Activated CD8-positive, alpha-beta memory T cell treated with anti-CD3 and anti-CD28 coated beads for 36 hours (primary cell): ENCODE measurements around the gene RHOD. TPM values are rescaled to one million over a fixed set of nuclear protein-coding genes. Genes with fewer than 3 reads are reported as not detected.

Experiments
- CTCF ChIA-PET: fragments of 350-600 bp; sonication (Branson Sonifier 250); formaldehyde crosslinking; loops from one replicate; lab custom pipeline; 2021; ENCODE audit warnings: antibody characterized with exemption; lab: Charles Lee
- POLR2A ChIA-PET: fragments of 350-600 bp; sonication (Branson Sonifier 250); formaldehyde crosslinking; loops from one replicate; lab custom pipeline; 2021; ENCODE audit warnings: antibody characterized with exemption; lab: Charles Lee
- total RNA-seq, 2 experiments: library from RNA; stranded (reverse); gene quantifications; one replicate each; pipeline ENCODE4 v1.2.3, GENCODE V29; 2021

The RHOD gene
- total RNA-seq, 2 experiments from 2014 or later: 1.5 to 1.8 TPM

GRCh38 chr11:67085617-67086016 is 29.0 kb downstream of the RHOD start:
- ChIA-PET CTCF (no interaction called here), POLR2A (no interaction called here)

GRCh38 chr11:67090717-67091116 is 34.1 kb downstream of the RHOD start:
- POLR2A ChIA-PET: no interaction called here
- CTCF ChIA-PET: no interaction called here

- POLR2A ChIA-PET: no interaction called here
- CTCF ChIA-PET: interaction anchor here (0.7 to 1.2 kb wide), 3 partner anchors 14 to 41 kb away, joined by 3 read pairs; no protein-coding TSS in a partner anchor
Observed at GRCh38 chr11:67095214-67095507, 38.5 kb downstream of the RHOD start.

GRCh38 chr11:67098799-67099429 is 42.3 kb downstream of the RHOD start:
- POLR2A ChIA-PET: no interaction called here
- CTCF ChIA-PET: no interaction called here

GRCh38 chr11:67099831-67100324 is 43.2 kb downstream of the RHOD start:
- CTCF ChIA-PET: no interaction called here

GRCh38 chr11:67102664-67103063 is 46.0 kb downstream of the RHOD start:
- ChIA-PET POLR2A (interaction anchor here (0.6 kb wide), 1 partner anchor 113 kb away, joined by 3 read pairs; no protein-coding TSS in a partner anchor), CTCF (interaction anchor here (0.7 to 0.9 kb wide), 2 partner anchors 22 to 49 kb away, joined by 3 to 4 read pairs; no protein-coding TSS in a partner anchor)

More at GRCh38 chr11:67099831-67100324, 43.2 kb downstream of the RHOD start:
- POLR2A ChIA-PET: no interaction called here

- ChIA-PET POLR2A (no interaction called here), CTCF (interaction anchor here (0.7 kb wide), 1 partner anchor 379 kb away, joined by 5 read pairs; no protein-coding TSS in a partner anchor)
Observed at GRCh38 chr11:67105964-67106363, 49.3 kb downstream of the RHOD start.

- ChIA-PET CTCF (no interaction called here), POLR2A (interaction anchor here (0.6 kb wide), 1 partner anchor 56 kb away, joined by 4 read pairs; no protein-coding TSS in a partner anchor)
Observed at GRCh38 chr11:67111261-67111660, 54.6 kb downstream of the RHOD start.

GRCh38 chr11:67113231-67113721 is 56.6 kb downstream of the RHOD start:
- CTCF ChIA-PET: interaction anchor here (0.7 kb wide), 1 partner anchor 32 kb away, joined by 3 read pairs; no protein-coding TSS in a partner anchor
- POLR2A ChIA-PET: no interaction called here

GRCh38 chr11:67114275-67114896 is 57.7 kb downstream of the RHOD start:
- POLR2A ChIA-PET: no interaction called here
- CTCF ChIA-PET: interaction anchor here (1.0 kb wide), 1 partner anchor 9 kb away, joined by 4 read pairs; no protein-coding TSS in a partner anchor

GRCh38 chr11:67116758-67117105 is 60.1 kb downstream of the RHOD start:
- CTCF ChIA-PET: interaction anchor here (0.9 kb wide), 1 partner anchor 37 kb away, joined by 3 read pairs; no protein-coding TSS in a partner anchor
- POLR2A ChIA-PET: interaction anchor here (0.6 kb wide), 1 partner anchor 13 kb away, joined by 3 read pairs; no protein-coding TSS in a partner anchor

- ChIA-PET CTCF (interaction anchor here (0.9 kb wide), 1 partner anchor 38 kb away, joined by 3 read pairs; no protein-coding TSS in a partner anchor), POLR2A (interaction anchor here (0.6 kb wide), 2 partner anchors 10 to 13 kb away, joined by 3 to 6 read pairs; no protein-coding TSS in a partner anchor)
Observed at GRCh38 chr11:67117176-67117575, 60.5 kb downstream of the RHOD start.

- ChIA-PET POLR2A (interaction anchor here (0.5 to 0.6 kb wide), 3 partner anchors 9 to 40 kb away, joined by 3 to 6 read pairs (median 4); no protein-coding TSS in a partner anchor), CTCF (no interaction called here)
Observed at GRCh38 chr11:67117672-67118180, 61.1 kb downstream of the RHOD start.

- POLR2A ChIA-PET: interaction anchor here (0.5 to 0.6 kb wide), 3 partner anchors 10 to 40 kb away, joined by 3 to 4 read pairs (median 3); no protein-coding TSS in a partner anchor
- CTCF ChIA-PET: interaction anchor here (0.6 kb wide), 1 partner anchor 28 kb away, joined by 3 read pairs; no protein-coding TSS in a partner anchor
Observed at GRCh38 chr11:67118181-67118766, 61.6 kb downstream of the RHOD start.

- CTCF ChIA-PET: interaction anchor here (0.6 to 1.0 kb wide), 2 partner anchors 29 to 36 kb away, joined by 3 read pairs; no protein-coding TSS in a partner anchor
- POLR2A ChIA-PET: interaction anchor here (0.5 to 0.6 kb wide), 2 partner anchors 37 to 188 kb away, joined by 3 to 4 read pairs; no protein-coding TSS in a partner anchor
Observed at GRCh38 chr11:67118801-67119584, 62.3 kb downstream of the RHOD start, which contains the start of gene KDM2A. TSS of gene KDM2A (plus strand) at chr11:67119263. CDS start at chr11:67121317, 2,054 bp downstream.

GRCh38 chr11:67119585-67120391 is 63.1 kb downstream of the RHOD start:
- ChIA-PET POLR2A (interaction anchor here (0.6 kb wide), 1 partner anchor 187 kb away, joined by 4 read pairs; no protein-coding TSS in a partner anchor), CTCF (interaction anchor here (1.0 kb wide), 1 partner anchor 35 kb away, joined by 3 read pairs; no protein-coding TSS in a partner anchor)

- ChIA-PET CTCF (interaction anchor here (1.0 kb wide), 1 partner anchor 35 kb away, joined by 3 read pairs; no protein-coding TSS in a partner anchor), POLR2A (no interaction called here)
Observed at GRCh38 chr11:67120456-67120855, 63.8 kb downstream of the RHOD start.
